Neural progenitor cell (in vitro differentiated cells): ENCODE results near the gene ARVCF.

ENCODE experiments used
- EZH2phosphoT487 ChIP-seq: fragments of 200-600 bp; sonication (generic); IDR thresholded peaks from 2 replicates; pipeline ENCODE4 v1.6.1; 2017; ENCODE audit warnings: antibody characterized with exemption
- TF ChIP-seq, protein P1 (sequence below): fragments of 200-600 bp; sonication (generic); IDR thresholded peaks from 2 replicates; pipeline ENCODE4 v1.5.1; 2017; ENCODE audit warnings: antibody characterized with exemption, mild to moderate bottlenecking

DNA sequence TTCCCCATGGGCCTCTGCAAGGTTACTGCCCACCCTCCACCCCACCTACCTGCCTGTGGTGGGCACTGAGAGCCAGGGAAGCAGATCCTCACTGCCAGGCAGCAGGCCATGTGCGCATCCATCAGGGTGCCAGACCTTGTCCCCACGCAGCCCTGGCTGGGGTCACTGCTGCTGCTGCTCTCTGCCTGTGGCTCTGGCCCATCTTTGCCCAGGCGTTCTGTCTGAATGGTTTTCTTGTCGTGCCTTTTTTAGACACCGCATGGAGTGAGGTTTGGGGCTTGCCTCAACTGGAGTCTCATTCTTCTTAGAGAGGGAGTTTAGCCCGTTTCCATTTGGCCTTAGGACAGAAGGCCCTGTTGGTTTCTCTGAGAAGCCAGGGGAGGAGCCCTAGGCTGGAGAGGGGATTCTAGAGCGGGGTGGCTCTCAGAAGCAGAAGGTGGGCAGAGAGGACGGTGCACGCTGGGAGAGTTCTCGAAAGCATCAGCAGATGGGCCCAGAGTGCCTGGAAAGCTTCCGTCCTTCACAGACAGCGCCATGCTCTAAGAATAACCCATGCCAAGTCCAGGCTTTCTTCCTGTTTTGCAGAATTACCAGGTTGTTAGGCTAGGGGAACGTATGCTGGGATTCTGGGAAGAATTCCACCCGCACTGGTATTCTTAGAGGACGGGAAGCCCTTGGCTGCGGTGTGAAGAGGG lies 12.4 kb upstream of the ARVCF start:
- TF ChIP-seq, protein P1, sequence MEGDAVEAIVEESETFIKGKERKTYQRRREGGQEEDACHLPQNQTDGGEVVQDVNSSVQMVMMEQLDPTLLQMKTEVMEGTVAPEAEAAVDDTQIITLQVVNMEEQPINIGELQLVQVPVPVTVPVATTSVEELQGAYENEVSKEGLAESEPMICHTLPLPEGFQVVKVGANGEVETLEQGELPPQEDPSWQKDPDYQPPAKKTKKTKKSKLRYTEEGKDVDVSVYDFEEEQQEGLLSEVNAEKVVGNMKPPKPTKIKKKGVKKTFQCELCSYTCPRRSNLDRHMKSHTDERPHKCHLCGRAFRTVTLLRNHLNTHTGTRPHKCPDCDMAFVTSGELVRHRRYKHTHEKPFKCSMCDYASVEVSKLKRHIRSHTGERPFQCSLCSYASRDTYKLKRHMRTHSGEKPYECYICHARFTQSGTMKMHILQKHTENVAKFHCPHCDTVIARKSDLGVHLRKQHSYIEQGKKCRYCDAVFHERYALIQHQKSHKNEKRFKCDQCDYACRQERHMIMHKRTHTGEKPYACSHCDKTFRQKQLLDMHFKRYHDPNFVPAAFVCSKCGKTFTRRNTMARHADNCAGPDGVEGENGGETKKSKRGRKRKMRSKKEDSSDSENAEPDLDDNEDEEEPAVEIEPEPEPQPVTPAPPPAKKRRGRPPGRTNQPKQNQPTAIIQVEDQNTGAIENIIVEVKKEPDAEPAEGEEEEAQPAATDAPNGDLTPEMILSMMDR: no peak
- TF ChIP-seq EZH2phosphoT487: no peak
